ENCODE results near the gene PIGQ. TPM values are rescaled to one million over a fixed set of nuclear protein-coding genes. Genes with fewer than 3 reads are reported as not detected.

The PIGQ gene
- total and polyA plus RNA-seq, 9 donors: 4.3 to 47.7 (median 39.5) TPM

DNA sequence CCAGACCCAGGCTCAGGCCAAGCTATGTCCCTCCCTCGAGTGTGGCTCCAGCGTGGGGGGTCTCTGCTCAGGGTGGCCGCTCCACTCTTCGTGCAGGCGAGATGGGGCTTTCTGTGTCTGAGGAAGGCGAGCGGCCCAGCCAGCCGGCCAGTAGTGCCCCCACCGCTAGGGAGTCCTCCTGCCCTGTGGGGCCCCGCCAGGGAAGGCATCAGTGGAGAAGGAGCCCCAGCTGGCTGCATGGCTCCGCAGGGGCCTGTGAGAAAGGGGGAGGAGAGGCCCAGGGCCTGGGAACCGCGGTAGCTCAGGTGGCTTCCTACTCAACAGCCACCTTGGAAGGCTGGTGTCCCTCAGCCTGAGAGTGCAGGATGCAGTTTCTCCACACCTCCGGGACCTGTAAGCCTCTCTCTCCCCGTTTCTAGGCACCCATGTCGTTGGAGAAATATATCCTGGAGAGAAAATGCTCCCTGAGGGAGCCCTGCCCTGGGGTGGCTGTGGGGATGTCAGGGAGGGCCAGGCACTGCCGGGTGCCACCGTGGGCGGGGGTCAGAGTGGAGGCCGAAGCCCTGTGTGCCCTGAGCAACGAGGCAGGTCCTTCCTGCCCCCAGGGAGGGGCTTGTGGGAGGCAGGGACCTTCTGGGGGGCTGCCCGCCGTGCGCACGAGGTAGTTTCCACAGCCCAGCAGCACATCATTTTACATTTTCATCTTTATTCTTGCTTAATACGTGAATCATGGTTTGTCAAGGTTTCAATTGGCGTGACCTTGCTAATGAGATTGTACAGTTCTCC is 3.3 kb downstream of the PIGQ start:
- 67 to 82% (median 78%) methylated on average over 27 of the region's 27 CpGs for WGBS, 3 donors
- H3K9me3 ChIP-seq: no peaks in the 10 kb centered on the region
- H3K36me3 ChIP-seq: no peaks in the 10 kb centered on the region

GRCh38 chr16:574021-574760 is 4.4 kb downstream of the PIGQ start:
- Histone ChIP-seq H3K27me3 (no peaks in the 10 kb centered on the region), H3K36me3 (no peaks in the 10 kb centered on the region), H3K4me3 (no peak overlapping the region), H3K27ac (no peak overlapping the region), H3K4me1 (ENCODE audit: insufficient read depth) (peaks cover 8% of the 10 kb centered on the region), H3K9me3 (no peaks in the 10 kb centered on the region)
- 92 to 95% (median 95%) methylated on average over 41 to 46 of the region's 46 CpGs for WGBS, 3 donors
- DNase-seq: no peak
- intact Hi-C loops (cut with DNase I): no loop called here
- no peak for TF ChIP-seq EP300 (IDR thresholded peaks at IDR 0.05)
- TF ChIP-seq POLR2A (IDR thresholded peaks at IDR 0.05): no peak
- no peak for TF ChIP-seq CTCF (IDR thresholded peaks at IDR 0.05)

More for the DNA sequence above, 3.3 kb downstream of the PIGQ start:
- Histone ChIP-seq H3K4me3 (no peak overlapping the region), H3K27ac (no peak overlapping the region), H3K4me1 (ENCODE audit: insufficient read depth) (peaks cover 16% of the 10 kb centered on the region), H3K27me3 (no peaks in the 10 kb centered on the region)
- TF ChIP-seq EP300 (IDR thresholded peaks at IDR 0.05) (no peak), CTCF (IDR thresholded peaks at IDR 0.05) (no peak), POLR2A (IDR thresholded peaks at IDR 0.05) (no peak)
- intact Hi-C loops (cut with DNase I): no loop called here
- no peak for DNase-seq

GRCh38 chr16:575354-576196 is 5.8 kb downstream of the PIGQ start:
- intact Hi-C loops (cut with DNase I): no loop called here
- DNase-seq: no peak
- TF ChIP-seq POLR2A (IDR thresholded peaks at IDR 0.05): no peak
- TF ChIP-seq CTCF (IDR thresholded peaks at IDR 0.05): no peak
- TF ChIP-seq EP300 (IDR thresholded peaks at IDR 0.05): no peak
- H3K4me3 ChIP-seq: no peak overlapping the region
- no peaks in the 10 kb centered on the region for H3K27me3 ChIP-seq
- no peaks in the 10 kb centered on the region for H3K36me3 ChIP-seq
- WGBS, 3 donors: 69 to 77% (median 76%) methylated on average over 24 to 36 of the region's 36 CpGs
- no peaks in the 10 kb centered on the region for H3K9me3 ChIP-seq
- H3K27ac ChIP-seq: no peak overlapping the region
- peaks cover 6% of the 10 kb centered on the region for H3K4me1 ChIP-seq (ENCODE audit: insufficient read depth)

- WGBS, 3 donors: 72 to 76% (median 76%) methylated on average over 17 to 21 of the region's 21 CpGs
- Histone ChIP-seq H3K4me1 (ENCODE audit: insufficient read depth) (no peaks in the 10 kb centered on the region), H3K4me3 (no peak overlapping the region), H3K27ac (no peak overlapping the region), H3K27me3 (no peaks in the 10 kb centered on the region), H3K36me3 (no peaks in the 10 kb centered on the region), H3K9me3 (no peaks in the 10 kb centered on the region)
- no peak for DNase-seq
- intact Hi-C loops (cut with DNase I): no loop called here
- TF ChIP-seq POLR2A (IDR thresholded peaks at IDR 0.05) (no peak), CTCF (IDR thresholded peaks at IDR 0.05) (no peak), EP300 (IDR thresholded peaks at IDR 0.05) (no peak)
Observed at GRCh38 chr16:576197-576822, 6.5 kb downstream of the PIGQ start.

All from ovary (tissue), 9 donors.